HEK293 (cell line): ENCODE data around the gene SLC37A2.

Experiments
- CTCF ChIA-PET: fragments of 350-600 bp; formaldehyde crosslinking; extraction: SDS; loops from one replicate; lab custom pipeline; 2021; ENCODE audit warnings: antibody characterized with exemption; lab: Yijun Ruan, JAX
- POLR2A ChIA-PET: fragments of 300-600 bp; formaldehyde crosslinking; extraction: SDS; loops from one replicate; lab custom pipeline; 2020; ENCODE audit warnings: antibody characterized with exemption, inconsistent platforms; lab: Yijun Ruan, JAX
- H3K27ac ChIP-seq: fragments of 200-500 bp; sonication (Bioruptor generic); 2 replicates; pipeline ENCODE4 v1.5.1; 2014; ENCODE audit warnings: low read depth, low read length, control low read depth, inconsistent platforms; ENCODE audit errors: extremely low read depth
- H3K36me3 ChIP-seq, 2 experiments: fragments of 200-500 bp in 1 of 2; sonication (Bioruptor generic) in 1 of 2; 1 replicate in 1 of 2; 2 replicates in 1 of 2; pipeline ENCODE4 v1.5.1; 2014 to 2017; ENCODE audit warnings: inconsistent platforms in 2 of 2, low read length in 2 of 2; ENCODE audit not compliant: control insufficient read depth in 2 of 2, insufficient read depth in 1 of 2
- H3K4me1 ChIP-seq: fragments of 200-500 bp; sonication (Bioruptor generic); 2 replicates; pipeline ENCODE4 v1.5.1; 2014; ENCODE audit warnings: mild to moderate bottlenecking, low read length, inconsistent platforms; ENCODE audit not compliant: control insufficient read depth, insufficient read depth
- H3K4me3 ChIP-seq: 2 replicates; pipeline ENCODE4 v1.5.1; 2011; ENCODE audit warnings: low read depth, mild to moderate bottlenecking, control low read depth, low read length, moderate library complexity
- H3K9me3 ChIP-seq: fragments of 200-500 bp; sonication (Bioruptor generic); 2 replicates; pipeline ENCODE4 v1.5.1; 2014; ENCODE audit warnings: low read depth, low read length, inconsistent platforms; ENCODE audit not compliant: control insufficient read depth, insufficient read depth
- FEZF1 ChIP-seq: fragments of 450-650 bp; formaldehyde crosslinking; IDR thresholded peaks from 2 replicates; pipeline ENCODE4 v1.5.1; 2016; ENCODE audit warnings: missing biosample characterization, missing genetic modification characterization
- HOXA7 ChIP-seq: sonication (generic); formaldehyde crosslinking; IDR thresholded peaks from 2 replicates; pipeline ENCODE4 v1.8.1; 2022; ENCODE audit warnings: missing genetic modification reagents, borderline replicate concordance
- KLF10 ChIP-seq: fragments of 450-650 bp; IDR thresholded peaks from 2 replicates; pipeline ENCODE4 v1.5.1; 2018; ENCODE audit warnings: missing biosample characterization, mild to moderate bottlenecking, missing genetic modification characterization
- SCRT2 ChIP-seq: fragments of 450-650 bp; formaldehyde crosslinking; IDR thresholded peaks from 2 replicates; pipeline ENCODE4 v1.5.1; 2016; ENCODE audit warnings: missing biosample characterization, missing genetic modification characterization
- SP3 ChIP-seq: fragments of 450-650 bp; formaldehyde crosslinking; IDR thresholded peaks from 2 replicates; pipeline ENCODE4 v1.5.1; 2016; ENCODE audit warnings: missing biosample characterization, missing genetic modification characterization
- ZBTB1 ChIP-seq: fragments of 450-650 bp; formaldehyde crosslinking; IDR thresholded peaks from 2 replicates; pipeline ENCODE4 v1.5.1; 2016; ENCODE audit warnings: missing biosample characterization, missing genetic modification characterization
- ZBTB7A ChIP-seq: fragments of 450-650 bp; formaldehyde crosslinking; IDR thresholded peaks from 2 replicates; pipeline ENCODE4 v1.5.1; 2016; ENCODE audit warnings: low read depth, missing biosample characterization, missing genetic modification characterization
- ZEB2 ChIP-seq: fragments of 450-650 bp; formaldehyde crosslinking; IDR thresholded peaks from 2 replicates; pipeline ENCODE4 v1.5.1; 2016; ENCODE audit warnings: missing biosample characterization, missing genetic modification characterization
- ZFP3 ChIP-seq: fragments of 450-650 bp; formaldehyde crosslinking; IDR thresholded peaks from 2 replicates; pipeline ENCODE4 v1.5.1; 2016; ENCODE audit warnings: low read depth, missing biosample characterization, missing genetic modification characterization
- ZNF112 ChIP-seq: fragments of 450-650 bp; formaldehyde crosslinking; IDR thresholded peaks from 2 replicates; pipeline ENCODE4 v1.5.0; 2017; ENCODE audit warnings: missing biosample characterization, missing genetic modification characterization
- ZNF16 ChIP-seq: fragments of 450-650 bp; formaldehyde crosslinking; IDR thresholded peaks from 2 replicates; pipeline ENCODE4 v1.5.1; 2016; ENCODE audit warnings: low read depth, missing biosample characterization, missing genetic modification characterization
- ZNF174 ChIP-seq: fragments of 450-650 bp; formaldehyde crosslinking; IDR thresholded peaks from 2 replicates; pipeline ENCODE4 v1.5.0; 2017; ENCODE audit warnings: missing biosample characterization, mild to moderate bottlenecking, missing genetic modification characterization
- ZNF2 ChIP-seq: fragments of 450-650 bp; formaldehyde crosslinking; IDR thresholded peaks from 2 replicates; pipeline ENCODE4 v1.5.1; 2016; ENCODE audit warnings: missing biosample characterization, missing genetic modification characterization
- ZNF274 ChIP-seq, 2 experiments: fragments of 200-500 bp in 1 of 2; fragments of 450-650 bp in 1 of 2; sonication (Bioruptor generic) in 1 of 2; formaldehyde crosslinking in 1 of 2; IDR thresholded peaks; 2 replicates each; pipeline versions ENCODE4 v1.5.1 to v1.6.1; 2014 to 2016; ENCODE audit warnings: borderline replicate concordance in 1 of 2, inconsistent platforms in 1 of 2, low read length in 1 of 2, missing biosample characterization in 1 of 2, missing genetic modification characterization in 1 of 2
- ZNF292 ChIP-seq: fragments of 450-650 bp; formaldehyde crosslinking; IDR thresholded peaks from 2 replicates; pipeline ENCODE4 v1.5.1; 2016; ENCODE audit warnings: low read depth, missing biosample characterization, missing genetic modification characterization, borderline replicate concordance
- ZNF311 ChIP-seq: fragments of 450-650 bp; formaldehyde crosslinking; IDR thresholded peaks from 2 replicates; pipeline ENCODE4 v1.5.1; 2017; ENCODE audit warnings: missing biosample characterization, missing genetic modification characterization, borderline replicate concordance
- ZNF341 ChIP-seq: fragments of 450-650 bp; formaldehyde crosslinking; IDR thresholded peaks from 2 replicates; pipeline ENCODE4; 2016; ENCODE audit warnings: low read depth, missing biosample characterization, missing genetic modification characterization
- ZNF549 ChIP-seq: fragments of 450-650 bp; IDR thresholded peaks from 2 replicates; pipeline ENCODE4 v1.5.1; 2018; ENCODE audit warnings: missing biosample characterization, missing genetic modification characterization, mild to moderate bottlenecking, inconsistent platforms, moderate library complexity
- ZNF610 ChIP-seq: fragments of 450-650 bp; formaldehyde crosslinking; IDR thresholded peaks from 2 replicates; pipeline ENCODE4 v1.5.1; 2016; ENCODE audit warnings: missing biosample characterization, missing genetic modification characterization, borderline replicate concordance
- ZNF626 ChIP-seq: fragments of 450-650 bp; sonication (Bioruptor Pico); formaldehyde crosslinking; IDR thresholded peaks from 2 replicates; pipeline ENCODE4 v1.5.1; 2018; ENCODE audit warnings: missing biosample characterization, missing genetic modification characterization, inconsistent platforms
- ZNF660 ChIP-seq: fragments of 450-650 bp; IDR thresholded peaks from 2 replicates; pipeline ENCODE4 v1.5.1; 2018; ENCODE audit warnings: missing biosample characterization, mild to moderate bottlenecking, missing genetic modification characterization
- ZNF670 ChIP-seq: fragments of 450-650 bp; formaldehyde crosslinking; IDR thresholded peaks from 2 replicates; pipeline ENCODE4 v1.5.1; 2016; ENCODE audit warnings: missing biosample characterization, missing genetic modification characterization, low read depth
- ZNF768 ChIP-seq: fragments of 450-650 bp; formaldehyde crosslinking; IDR thresholded peaks from 2 replicates; pipeline ENCODE4 v1.5.1; 2018; ENCODE audit warnings: missing biosample characterization, mild to moderate bottlenecking, missing genetic modification characterization
- ZNF777 ChIP-seq: fragments of 450-650 bp; formaldehyde crosslinking; IDR thresholded peaks from 2 replicates; pipeline ENCODE4 v1.5.1; 2017; ENCODE audit warnings: missing biosample characterization, missing genetic modification characterization, borderline replicate concordance
- ZNF785 ChIP-seq: fragments of 450-650 bp; formaldehyde crosslinking; IDR thresholded peaks from 2 replicates; pipeline ENCODE4 v1.5.1; 2016; ENCODE audit warnings: missing biosample characterization, missing genetic modification characterization
- ZNF791 ChIP-seq: fragments of 450-650 bp; formaldehyde crosslinking; IDR thresholded peaks from 2 replicates; pipeline ENCODE4 v1.5.1; 2016; ENCODE audit warnings: missing biosample characterization, missing genetic modification characterization
- ZSCAN16 ChIP-seq: fragments of 450-650 bp; formaldehyde crosslinking; IDR thresholded peaks from 2 replicates; pipeline ENCODE4 v1.5.1; 2016; ENCODE audit warnings: missing biosample characterization, missing genetic modification characterization
- ZSCAN23 ChIP-seq: fragments of 450-650 bp; formaldehyde crosslinking; IDR thresholded peaks from 2 replicates; pipeline ENCODE4 v1.5.1; 2016; ENCODE audit warnings: missing biosample characterization, missing genetic modification characterization
- TF ChIP-seq, protein P1 (sequence below): fragments of 450-650 bp; formaldehyde crosslinking; IDR thresholded peaks from 2 replicates; pipeline ENCODE4 v1.5.1; 2017; ENCODE audit warnings: missing biosample characterization, missing genetic modification characterization
- TF ChIP-seq, protein P2 (sequence below): fragments of 450-650 bp; formaldehyde crosslinking; IDR thresholded peaks from 2 replicates; pipeline ENCODE4 v1.5.1; 2016; ENCODE audit warnings: missing biosample characterization, missing genetic modification characterization
- TF ChIP-seq, protein P3 (sequence below): sonication (generic); formaldehyde crosslinking; IDR thresholded peaks from 2 replicates; pipeline ENCODE4 v1.8.1; 2022; ENCODE audit warnings: mild to moderate bottlenecking, moderate library complexity, missing genetic modification reagents

Gene SLC37A2

DNA sequence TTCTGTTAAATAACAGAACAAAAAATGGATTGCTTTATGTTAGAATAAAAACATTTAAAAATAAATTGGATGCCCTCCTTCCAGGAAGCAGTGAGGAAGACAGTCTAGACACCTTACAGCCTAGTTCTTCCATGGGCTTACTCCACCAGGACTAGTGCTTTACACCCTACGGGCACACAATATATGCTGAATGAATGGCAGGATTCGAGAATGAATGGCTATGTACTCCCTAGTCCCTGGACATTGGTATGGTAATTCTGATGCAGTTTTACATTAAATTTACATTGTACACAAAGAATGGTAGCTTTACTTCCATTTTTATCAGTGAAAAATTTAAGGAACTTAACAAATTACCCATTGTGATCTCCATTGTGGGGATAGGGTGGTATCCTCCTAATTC is 31.6 kb downstream of the SLC37A2 start (continued):
- no peak for TF ChIP-seq ZNF791 (tag by site-specific recombination)
- no peak for TF ChIP-seq ZNF626 (tag by site-specific recombination)
- TF ChIP-seq ZNF549 (tag by site-specific recombination): no peak

DNA sequence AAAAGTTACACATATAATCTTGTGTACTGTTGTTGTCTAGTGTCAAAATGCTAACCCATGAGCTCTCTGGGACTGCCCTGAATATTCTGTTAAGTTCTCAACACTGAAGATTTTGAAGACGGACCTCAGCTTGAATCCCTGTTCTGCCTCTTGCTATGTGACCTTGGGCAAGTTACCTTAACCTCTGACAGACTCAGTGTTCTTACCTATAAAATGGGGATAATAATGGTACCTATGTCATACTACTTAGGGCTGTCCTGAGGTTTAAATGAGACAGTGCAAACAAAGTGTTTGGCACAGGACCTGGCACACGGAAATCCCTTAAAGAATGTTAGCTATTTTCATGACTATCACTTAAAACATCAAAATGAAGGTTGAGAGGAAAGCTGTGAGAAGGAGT is 37.0 kb downstream of the SLC37A2 start:
- Histone ChIP-seq H3K9me3 (no peaks in the 10 kb centered on the region), H3K36me3 (peaks cover 0 to 46% of the 10 kb centered on the region in 2 experiments; a peak in 2 of 3 replicates), H3K4me1 (no peaks in the 10 kb centered on the region), H3K27ac (no peak overlapping the region), H3K4me3 (no peak overlapping the region)
- ChIA-PET CTCF (interaction anchor here (0.9 to 1.8 kb wide), 3 partner anchors 9 to 323 kb away, joined by 3 to 11 read pairs (median 3); no protein-coding TSS in a partner anchor), POLR2A (interaction anchor here (0.6 kb wide), 1 partner anchor 349 kb away, joined by 3 read pairs; no protein-coding TSS in a partner anchor)
- TF ChIP-seq HOXA7 (no peak), ZBTB1 (no peak), ZSCAN16 (tag by site-specific recombination) (no peak), ZNF16 (tag by site-specific recombination) (no peak), ZNF670 (tag by site-specific recombination) (no peak), ZNF292 (tag by site-specific recombination) (no peak), ZNF112 (tag by site-specific recombination) (no peak), ZNF768 (no peak), ZNF341 (tag by site-specific recombination) (no peak), ZBTB7A (no peak), ZNF2 (no peak), FEZF1 (no peak), ZSCAN23 (tag by site-specific recombination) (no peak), SP3 (no peak), ZNF610 (no peak)
- TF ChIP-seq, protein P1, sequence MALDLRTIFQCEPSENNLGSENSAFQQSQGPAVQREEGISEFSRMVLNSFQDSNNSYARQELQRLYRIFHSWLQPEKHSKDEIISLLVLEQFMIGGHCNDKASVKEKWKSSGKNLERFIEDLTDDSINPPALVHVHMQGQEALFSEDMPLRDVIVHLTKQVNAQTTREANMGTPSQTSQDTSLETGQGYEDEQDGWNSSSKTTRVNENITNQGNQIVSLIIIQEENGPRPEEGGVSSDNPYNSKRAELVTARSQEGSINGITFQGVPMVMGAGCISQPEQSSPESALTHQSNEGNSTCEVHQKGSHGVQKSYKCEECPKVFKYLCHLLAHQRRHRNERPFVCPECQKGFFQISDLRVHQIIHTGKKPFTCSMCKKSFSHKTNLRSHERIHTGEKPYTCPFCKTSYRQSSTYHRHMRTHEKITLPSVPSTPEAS (tag by site-specific recombination): no peak

DNA sequence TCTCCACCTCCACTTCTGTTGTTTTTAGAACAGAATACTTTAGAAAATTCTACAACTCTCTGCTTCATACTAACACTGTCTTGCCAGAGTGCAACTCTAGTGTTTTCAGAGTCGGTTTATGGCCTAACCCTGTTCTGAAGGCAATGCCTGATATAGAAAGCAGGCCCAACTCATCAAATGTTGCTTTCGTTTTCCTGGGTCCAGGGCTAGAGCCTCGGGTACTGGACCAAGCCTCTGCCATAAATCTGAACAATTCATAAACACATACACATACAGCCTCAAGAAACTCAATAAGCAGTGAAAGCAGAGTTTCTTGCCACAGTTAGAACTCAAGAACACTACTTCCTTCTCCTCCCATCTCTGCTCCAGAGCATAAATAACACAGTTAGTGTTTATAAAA is 38.5 kb downstream of the SLC37A2 start:
- ChIA-PET POLR2A (no interaction called here), CTCF (interaction anchor here (0.5 to 1.8 kb wide), 3 partner anchors 10 to 328 kb away, joined by 3 to 11 read pairs (median 5); no protein-coding TSS in a partner anchor)
- Histone ChIP-seq H3K9me3 (no peaks in the 10 kb centered on the region), H3K4me1 (no peaks in the 10 kb centered on the region), H3K36me3 (peaks cover 0 to 38% of the 10 kb centered on the region in 2 experiments; a peak in 2 of 3 replicates), H3K4me3 (no peak overlapping the region), H3K27ac (no peak overlapping the region)
- no peak for TF ChIP-seq KLF10 (tag by site-specific recombination)
- no peak for TF ChIP-seq ZNF274 (IDR thresholded peaks at IDR 0.05; ENCODE audit: low read length)
- TF ChIP-seq ZNF274 (tag by site-specific recombination; IDR thresholded peaks at IDR 0.05; ENCODE audit: borderline replicate concordance): no peak
- no peak for TF ChIP-seq ZNF174 (tag by site-specific recombination)
- TF ChIP-seq, protein P2, sequence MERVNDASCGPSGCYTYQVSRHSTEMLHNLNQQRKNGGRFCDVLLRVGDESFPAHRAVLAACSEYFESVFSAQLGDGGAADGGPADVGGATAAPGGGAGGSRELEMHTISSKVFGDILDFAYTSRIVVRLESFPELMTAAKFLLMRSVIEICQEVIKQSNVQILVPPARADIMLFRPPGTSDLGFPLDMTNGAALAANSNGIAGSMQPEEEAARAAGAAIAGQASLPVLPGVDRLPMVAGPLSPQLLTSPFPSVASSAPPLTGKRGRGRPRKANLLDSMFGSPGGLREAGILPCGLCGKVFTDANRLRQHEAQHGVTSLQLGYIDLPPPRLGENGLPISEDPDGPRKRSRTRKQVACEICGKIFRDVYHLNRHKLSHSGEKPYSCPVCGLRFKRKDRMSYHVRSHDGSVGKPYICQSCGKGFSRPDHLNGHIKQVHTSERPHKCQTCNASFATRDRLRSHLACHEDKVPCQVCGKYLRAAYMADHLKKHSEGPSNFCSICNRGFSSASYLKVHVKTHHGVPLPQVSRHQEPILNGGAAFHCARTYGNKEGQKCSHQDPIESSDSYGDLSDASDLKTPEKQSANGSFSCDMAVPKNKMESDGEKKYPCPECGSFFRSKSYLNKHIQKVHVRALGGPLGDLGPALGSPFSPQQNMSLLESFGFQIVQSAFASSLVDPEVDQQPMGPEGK (tag by site-specific recombination): no peak
- no peak for TF ChIP-seq ZNF777 (tag by site-specific recombination)
- no peak for TF ChIP-seq ZNF311 (tag by site-specific recombination)
- no peak for TF ChIP-seq ZFP3
- TF ChIP-seq, protein P3, sequence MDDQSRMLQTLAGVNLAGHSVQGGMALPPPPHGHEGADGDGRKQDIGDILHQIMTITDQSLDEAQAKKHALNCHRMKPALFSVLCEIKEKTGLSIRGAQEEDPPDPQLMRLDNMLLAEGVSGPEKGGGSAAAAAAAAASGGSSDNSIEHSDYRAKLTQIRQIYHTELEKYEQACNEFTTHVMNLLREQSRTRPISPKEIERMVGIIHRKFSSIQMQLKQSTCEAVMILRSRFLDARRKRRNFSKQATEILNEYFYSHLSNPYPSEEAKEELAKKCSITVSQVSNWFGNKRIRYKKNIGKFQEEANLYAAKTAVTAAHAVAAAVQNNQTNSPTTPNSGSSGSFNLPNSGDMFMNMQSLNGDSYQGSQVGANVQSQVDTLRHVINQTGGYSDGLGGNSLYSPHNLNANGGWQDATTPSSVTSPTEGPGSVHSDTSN (CRISPR knock-in tag): no peak
- TF ChIP-seq SCRT2 (tag by site-specific recombination): no peak
- no peak for TF ChIP-seq ZEB2 (tag by site-specific recombination)
- no peak for TF ChIP-seq ZNF660
- TF ChIP-seq ZSCAN16 (tag by site-specific recombination): no peak
- no peak for TF ChIP-seq ZNF785 (tag by site-specific recombination)
